Measurements from ENCODE around the gene MICOS13. TPM values are rescaled to one million over a fixed set of nuclear protein-coding genes. Genes with fewer than 3 reads are reported as not detected.

MICOS13 gene
- total RNA-seq, 1 experiment from 2014 or later = 32.5 TPM

GRCh38 chr19:5676772-5677105 lies 3.6 kb downstream of the MICOS13 start:
- ChIA-PET POLR2A (interaction anchor here (0.5 to 1.2 kb wide), 2 partner anchors 10 to 960 kb away, joined by 3 to 5 read pairs; no protein-coding TSS in a partner anchor), CTCF (interaction anchor here (3.0 to 3.1 kb wide), 2 partner anchors 10 to 13 kb away, joined by 13 to 22 read pairs; partner anchors contain the start of gene RPL36)
- Mint-ChIP-seq H3K27me3 (ENCODE audit: low read depth) (peaks cover 9% of the 10 kb centered on the region), H3K4me3 (no peak overlapping the region), H3K4me1 (peaks cover 15% of the 10 kb centered on the region), H3K36me3 (no peaks in the 10 kb centered on the region), H3K27ac (no peak overlapping the region), H3K9me3 (no peaks in the 10 kb centered on the region)
- TF ChIP-seq, protein P1, sequence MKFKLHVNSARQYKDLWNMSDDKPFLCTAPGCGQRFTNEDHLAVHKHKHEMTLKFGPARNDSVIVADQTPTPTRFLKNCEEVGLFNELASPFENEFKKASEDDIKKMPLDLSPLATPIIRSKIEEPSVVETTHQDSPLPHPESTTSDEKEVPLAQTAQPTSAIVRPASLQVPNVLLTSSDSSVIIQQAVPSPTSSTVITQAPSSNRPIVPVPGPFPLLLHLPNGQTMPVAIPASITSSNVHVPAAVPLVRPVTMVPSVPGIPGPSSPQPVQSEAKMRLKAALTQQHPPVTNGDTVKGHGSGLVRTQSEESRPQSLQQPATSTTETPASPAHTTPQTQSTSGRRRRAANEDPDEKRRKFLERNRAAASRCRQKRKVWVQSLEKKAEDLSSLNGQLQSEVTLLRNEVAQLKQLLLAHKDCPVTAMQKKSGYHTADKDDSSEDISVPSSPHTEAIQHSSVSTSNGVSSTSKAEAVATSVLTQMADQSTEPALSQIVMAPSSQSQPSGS (CRISPR knock-in tag; IDR thresholded peaks at IDR 0.05; ENCODE audit: borderline replicate concordance, low read depth) = no peak
- no peak for DNase-seq (ENCODE audit: low spot score)
- no peak for ATAC-seq

DNA sequence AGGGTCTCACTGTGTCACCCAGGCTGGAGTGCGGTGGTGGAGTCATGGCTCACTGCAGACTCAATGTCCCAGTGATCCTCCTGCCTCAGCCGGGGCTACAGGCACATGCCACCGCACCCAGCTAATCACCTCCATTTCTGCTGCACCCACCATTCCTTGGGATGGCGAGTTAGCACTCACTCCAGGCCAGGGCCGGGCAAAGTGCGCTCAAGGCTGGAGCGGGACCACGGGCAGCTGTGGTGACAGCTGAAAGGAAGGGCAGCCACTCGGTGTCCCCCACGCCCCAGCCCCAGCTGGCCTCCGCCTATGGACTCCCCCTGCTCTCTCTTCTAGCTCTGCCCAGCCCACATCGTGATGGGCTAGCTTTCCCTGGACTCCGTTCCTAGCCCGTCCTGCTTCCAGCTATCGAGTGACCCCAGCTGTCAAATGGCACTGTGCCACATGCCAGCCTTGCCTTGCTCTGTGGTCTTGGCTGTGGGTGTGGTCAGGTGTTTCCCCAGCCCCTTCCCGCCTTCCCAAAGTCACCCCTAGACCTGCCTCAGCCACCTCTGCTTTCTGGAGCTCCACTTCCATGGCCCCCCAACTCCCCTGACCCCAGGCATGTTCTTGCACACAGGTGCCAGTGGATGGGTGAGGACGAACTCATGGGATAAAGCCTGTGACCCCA lies 4.1 kb downstream of the MICOS13 start:
- POLR2A ChIA-PET = interaction anchor here (1.2 kb wide), 1 partner anchor 11 kb away, joined by 5 read pairs; no protein-coding TSS in a partner anchor

DNA sequence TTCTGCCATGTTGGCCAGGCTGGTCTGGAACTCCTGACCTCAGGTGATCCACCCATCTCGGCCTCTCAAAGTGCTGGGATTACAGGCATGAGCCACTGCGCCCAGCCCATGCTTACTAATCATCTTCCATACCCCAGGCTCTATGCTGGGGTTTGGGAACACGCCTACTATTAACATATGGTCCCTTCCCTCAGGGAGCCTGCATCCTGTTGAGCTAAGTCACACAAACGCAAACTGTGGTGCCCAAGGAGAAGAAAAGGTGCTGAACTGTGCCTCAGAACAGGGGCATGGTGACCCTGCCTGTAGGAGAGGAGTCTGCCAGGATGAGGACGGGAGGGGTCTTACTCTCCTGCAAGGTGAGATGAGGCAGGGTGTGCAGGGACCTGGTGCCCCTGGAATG lies 5.6 kb downstream of the MICOS13 start:
- ChIA-PET CTCF (interaction anchor here (3.1 kb wide), 1 partner anchor 12 kb away, joined by 22 read pairs; no protein-coding TSS in a partner anchor), POLR2A (no interaction called here)
- H3K9me3 Mint-ChIP-seq = no peaks in the 10 kb centered on the region
- DNase-seq (ENCODE audit: low spot score) (no peak), ATAC-seq (no peak)
- H3K4me3 Mint-ChIP-seq = no peak overlapping the region
- TF ChIP-seq CREB1 (CRISPR knock-in tag; IDR thresholded peaks at IDR 0.05) = no peak
- peaks cover 9% of the 10 kb centered on the region for H3K4me1 Mint-ChIP-seq
- H3K27ac Mint-ChIP-seq = peak overlapping the region; percentile 74; the same call in 1 of the 2 replicates
- H3K36me3 Mint-ChIP-seq = peaks cover 4% of the 10 kb centered on the region; the same call in 1 of the 2 replicates
- H3K27me3 Mint-ChIP-seq (ENCODE audit: low read depth) = no peaks in the 10 kb centered on the region

More for the DNA sequence above, 4.1 kb downstream of the MICOS13 start:
- H3K36me3 Mint-ChIP-seq = no peaks in the 10 kb centered on the region
- H3K4me1 Mint-ChIP-seq = peaks cover 10% of the 10 kb centered on the region
- DNase-seq (ENCODE audit: low spot score) (no peak), ATAC-seq (no peak)
- H3K27ac Mint-ChIP-seq = no peak overlapping the region
- TF ChIP-seq SP1 (CRISPR knock-in tag; conservative IDR thresholded peaks at IDR 0.05) (no peak), SMAD4 (CRISPR knock-in tag; IDR thresholded peaks at IDR 0.05) (no peak), TEAD1 (CRISPR knock-in tag; IDR thresholded peaks at IDR 0.05) (no peak), KAT7 (CRISPR knock-in tag; IDR thresholded peaks at IDR 0.05; ENCODE audit: borderline replicate concordance) (no peak), TCF7 (CRISPR knock-in tag; IDR thresholded peaks at IDR 0.05; ENCODE audit: low read depth) (no peak), SMAD3 (CRISPR knock-in tag; IDR thresholded peaks at IDR 0.05; ENCODE audit: borderline replicate concordance) (no peak), CREB1 (CRISPR knock-in tag; IDR thresholded peaks at IDR 0.05) (no peak), SOX15 (CRISPR knock-in tag; IDR thresholded peaks at IDR 0.05) (no peak)
- no peaks in the 10 kb centered on the region for H3K9me3 Mint-ChIP-seq
- peaks cover 4% of the 10 kb centered on the region for H3K27me3 Mint-ChIP-seq (ENCODE audit: low read depth)
- no peak overlapping the region for H3K4me3 Mint-ChIP-seq
- CTCF ChIA-PET = interaction anchor here (3.0 to 3.1 kb wide), 2 partner anchors 11 to 13 kb away, joined by 13 to 22 read pairs; partner anchors contain the start of gene RPL36

DNA sequence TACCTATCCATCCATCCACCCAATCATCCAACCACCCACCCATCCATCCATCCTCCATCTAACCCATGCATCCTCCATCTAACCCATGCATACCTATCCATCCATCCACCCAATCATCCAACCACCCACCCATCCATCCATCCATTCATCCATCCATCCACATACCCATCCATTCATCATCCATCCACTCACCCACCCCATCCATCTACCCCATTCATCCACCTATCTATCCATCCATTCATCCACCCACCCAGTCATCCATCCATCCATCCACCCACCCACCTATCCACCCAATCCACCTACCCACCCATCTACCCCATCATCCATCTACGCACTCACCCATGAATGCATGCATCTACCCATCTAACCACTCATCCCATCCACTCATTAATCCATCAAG lies 6.6 kb downstream of the MICOS13 start:
- no peak for ATAC-seq
- no peak for DNase-seq (ENCODE audit: low spot score)
- TF ChIP-seq NFATC4 (CRISPR knock-in tag; IDR thresholded peaks at IDR 0.05) = no peak
- TF ChIP-seq ATF3 (CRISPR knock-in tag; conservative IDR thresholded peaks at IDR 0.05) = no peak
- TF ChIP-seq NFE2L1 (CRISPR knock-in tag; IDR thresholded peaks at IDR 0.05) = no peak
- no peak for TF ChIP-seq KAT7 (CRISPR knock-in tag; IDR thresholded peaks at IDR 0.05; ENCODE audit: borderline replicate concordance)
- no peak for TF ChIP-seq CREB1 (CRISPR knock-in tag; IDR thresholded peaks at IDR 0.05)
- TF ChIP-seq GTF2I (CRISPR knock-in tag; conservative IDR thresholded peaks at IDR 0.05) = no peak
- TF ChIP-seq ZBTB43 (CRISPR knock-in tag; IDR thresholded peaks at IDR 0.05) = no peak
- TF ChIP-seq NR2C2 (CRISPR knock-in tag; IDR thresholded peaks at IDR 0.05) = no peak
- TF ChIP-seq PRRX2 (CRISPR knock-in tag; IDR thresholded peaks at IDR 0.05) = no peak
- TF ChIP-seq, protein P2, sequence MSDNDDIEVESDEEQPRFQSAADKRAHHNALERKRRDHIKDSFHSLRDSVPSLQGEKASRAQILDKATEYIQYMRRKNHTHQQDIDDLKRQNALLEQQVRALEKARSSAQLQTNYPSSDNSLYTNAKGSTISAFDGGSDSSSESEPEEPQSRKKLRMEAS (CRISPR knock-in tag; IDR thresholded peaks at IDR 0.05) = no peak
- TF ChIP-seq ETV6 (CRISPR knock-in tag; IDR thresholded peaks at IDR 0.05) = no peak
- no peak for TF ChIP-seq ATF6 (CRISPR knock-in tag; IDR thresholded peaks at IDR 0.05)
- TF ChIP-seq, protein P3, sequence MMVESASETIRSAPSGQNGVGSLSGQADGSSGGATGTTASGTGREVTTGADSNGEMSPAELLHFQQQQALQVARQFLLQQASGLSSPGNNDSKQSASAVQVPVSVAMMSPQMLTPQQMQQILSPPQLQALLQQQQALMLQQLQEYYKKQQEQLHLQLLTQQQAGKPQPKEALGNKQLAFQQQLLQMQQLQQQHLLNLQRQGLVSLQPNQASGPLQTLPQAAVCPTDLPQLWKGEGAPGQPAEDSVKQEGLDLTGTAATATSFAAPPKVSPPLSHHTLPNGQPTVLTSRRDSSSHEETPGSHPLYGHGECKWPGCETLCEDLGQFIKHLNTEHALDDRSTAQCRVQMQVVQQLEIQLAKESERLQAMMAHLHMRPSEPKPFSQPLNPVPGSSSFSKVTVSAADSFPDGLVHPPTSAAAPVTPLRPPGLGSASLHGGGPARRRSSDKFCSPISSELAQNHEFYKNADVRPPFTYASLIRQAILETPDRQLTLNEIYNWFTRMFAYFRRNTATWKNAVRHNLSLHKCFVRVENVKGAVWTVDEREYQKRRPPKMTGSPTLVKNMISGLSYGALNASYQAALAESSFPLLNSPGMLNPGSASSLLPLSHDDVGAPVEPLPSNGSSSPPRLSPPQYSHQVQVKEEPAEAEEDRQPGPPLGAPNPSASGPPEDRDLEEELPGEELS (CRISPR knock-in tag; IDR thresholded peaks at IDR 0.05) = no peak
- TF ChIP-seq RORB (CRISPR knock-in tag; IDR thresholded peaks at IDR 0.05) = no peak
- TF ChIP-seq ZBTB21 (CRISPR knock-in tag; IDR thresholded peaks at IDR 0.05; ENCODE audit: borderline replicate concordance) = no peak
- H3K36me3 Mint-ChIP-seq = peaks cover 13% of the 10 kb centered on the region
- H3K4me1 Mint-ChIP-seq = 0 out of 2 replicates have a peak, but pooled peaks cover 3% of the 10 kb centered on the region
- H3K27ac Mint-ChIP-seq = no peak overlapping the region
- CTCF ChIA-PET = no interaction called here
- no peak overlapping the region for H3K4me3 Mint-ChIP-seq
- no peaks in the 10 kb centered on the region for H3K27me3 Mint-ChIP-seq (ENCODE audit: low read depth)
- POLR2A ChIA-PET = no interaction called here
- H3K9me3 Mint-ChIP-seq = no peaks in the 10 kb centered on the region
